GOT3 (cell line): ENCODE data around the gene ARID1A.
"Not testable (repeated sequence)": the region's sequence is repeated elsewhere in the genome, so short reads cannot be mapped to it uniquely, and the experiment has no call there.

Experiments
- DNase-seq: peaks from one replicate; lab custom pipeline; 2025; ENCODE audit warnings: mixed read lengths; lab: John Stamatoyannopoulos, UW

Gene ARID1A

GRCh38 chr1:26695356-26696118 lies at the start of gene ARID1A:
Gene ARID1A (plus strand): TSS chr1:26696015. CDS start chr1:26696404, 389 bp downstream.
- peak; percentile 87 for DNase-seq

- no peak for DNase-seq
These were observed 31.0 kb upstream of the ARID1A start for GRCh38 chr1:26664802-26665201.

DNA sequence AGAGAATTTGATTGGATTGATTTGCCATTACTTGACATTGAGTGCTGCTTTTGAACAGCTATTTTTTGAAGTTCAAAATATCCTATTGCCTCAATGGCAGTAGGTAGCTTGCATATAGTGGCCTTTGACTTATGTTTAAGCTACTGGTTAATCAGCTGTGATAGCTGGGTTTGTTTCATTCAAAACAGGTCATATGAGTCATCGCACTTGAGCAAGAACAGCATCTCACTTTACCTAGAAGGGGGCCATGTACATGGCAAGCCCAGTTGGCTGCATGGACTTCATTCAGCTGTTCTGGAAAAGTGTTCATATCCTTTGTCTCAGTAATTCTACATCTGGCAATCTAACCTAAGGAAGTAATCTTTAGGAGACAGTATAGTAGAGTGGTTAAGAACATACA lies 29.0 kb upstream of the ARID1A start:
- DNase-seq, result no peak

GRCh38 chr1:26668106-26668786 lies 27.6 kb upstream of the ARID1A start:
- DNase-seq, result not testable (repeated sequence)

DNA sequence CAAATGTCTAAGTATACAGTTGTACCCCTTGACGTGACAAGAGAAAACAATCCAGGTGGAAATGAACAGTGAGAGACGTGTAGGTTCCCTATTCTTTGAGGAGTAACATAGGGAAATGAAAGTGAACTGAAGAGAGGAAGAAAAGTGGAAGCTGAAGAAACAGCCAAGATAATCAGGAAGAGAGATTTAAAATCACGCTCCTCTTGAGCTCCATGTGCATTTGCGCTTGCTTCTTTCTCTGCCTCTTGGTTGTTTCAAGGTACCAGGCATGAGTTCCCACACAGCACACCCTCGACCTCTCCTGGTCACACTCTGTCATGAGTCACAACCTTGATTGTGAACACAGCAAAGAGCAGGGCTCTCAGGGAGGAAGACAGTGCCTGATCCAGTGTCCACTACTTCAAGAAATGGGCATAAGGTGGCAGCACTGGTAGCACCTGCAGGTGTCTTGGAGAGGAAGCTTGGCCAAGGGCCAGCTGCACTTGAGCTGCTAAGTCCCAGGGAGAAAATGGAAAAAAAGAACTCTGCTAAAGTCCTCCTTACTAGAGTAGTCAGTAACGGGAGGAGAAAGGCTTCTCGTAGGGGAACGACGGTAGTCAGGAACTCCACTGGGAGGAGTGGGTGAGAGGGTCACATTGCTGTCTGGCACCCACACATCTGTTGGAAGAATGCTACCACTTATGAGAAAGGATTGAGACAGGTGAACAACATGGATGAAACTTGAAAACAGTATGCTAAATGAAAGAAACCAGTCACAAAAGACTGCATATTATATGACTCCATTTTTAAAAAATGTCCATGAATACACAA lies 18.3 kb upstream of the ARID1A start:
- DNase-seq, result no peak

GRCh38 chr1:26684763-26685508 lies 10.9 kb upstream of the ARID1A start:
- DNase-seq, result no peak

DNA sequence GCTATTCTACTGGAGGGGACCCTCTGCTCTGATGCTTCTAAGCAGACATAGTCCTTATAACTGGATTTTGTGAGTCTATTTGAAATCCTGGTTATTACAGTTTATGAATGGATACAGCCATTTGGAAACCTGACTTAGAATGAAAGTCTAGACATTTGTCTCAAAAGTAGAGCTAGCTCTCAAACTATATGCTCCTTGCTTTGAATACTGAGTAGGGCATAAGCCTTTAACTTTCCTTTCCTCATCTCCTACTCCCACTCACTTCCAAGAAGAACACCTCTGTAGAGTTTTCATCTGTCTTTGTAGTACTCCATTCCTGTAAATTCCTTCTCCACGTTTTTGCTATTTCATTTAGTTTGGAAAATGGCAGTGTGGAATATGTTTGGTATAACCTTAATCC lies 9.0 kb upstream of the ARID1A start:
- no peak for DNase-seq

GRCh38 chr1:26689504-26689903 lies 6.3 kb upstream of the ARID1A start:
- no peak for DNase-seq

- DNase-seq, result no peak
These were observed 5.7 kb upstream of the ARID1A start for GRCh38 chr1:26690157-26690556.

- DNase-seq, result no peak
These were observed 5.2 kb upstream of the ARID1A start for GRCh38 chr1:26690576-26691031.

- DNase-seq, result peak; percentile 66
These were observed 3.5 kb upstream of the ARID1A start for GRCh38 chr1:26692211-26692792.

GRCh38 chr1:26692793-26693490 lies 2.9 kb upstream of the ARID1A start:
- peak; percentile 84 for DNase-seq

- no peak for DNase-seq
These were observed 1.9 kb upstream of the ARID1A start for GRCh38 chr1:26693599-26694572.

- no peak for DNase-seq
These were observed 1.0 kb upstream of the ARID1A start for GRCh38 chr1:26694638-26695355.

DNA sequence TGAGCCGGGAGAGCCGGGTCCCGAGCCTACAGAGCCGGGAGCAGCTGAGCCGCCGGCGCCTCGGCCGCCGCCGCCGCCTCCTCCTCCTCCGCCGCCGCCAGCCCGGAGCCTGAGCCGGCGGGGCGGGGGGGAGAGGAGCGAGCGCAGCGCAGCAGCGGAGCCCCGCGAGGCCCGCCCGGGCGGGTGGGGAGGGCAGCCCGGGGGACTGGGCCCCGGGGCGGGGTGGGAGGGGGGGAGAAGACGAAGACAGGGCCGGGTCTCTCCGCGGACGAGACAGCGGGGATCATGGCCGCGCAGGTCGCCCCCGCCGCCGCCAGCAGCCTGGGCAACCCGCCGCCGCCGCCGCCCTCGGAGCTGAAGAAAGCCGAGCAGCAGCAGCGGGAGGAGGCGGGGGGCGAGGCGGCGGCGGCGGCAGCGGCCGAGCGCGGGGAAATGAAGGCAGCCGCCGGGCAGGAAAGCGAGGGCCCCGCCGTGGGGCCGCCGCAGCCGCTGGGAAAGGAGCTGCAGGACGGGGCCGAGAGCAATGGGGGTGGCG lies 371 bp downstream of the ARID1A start:
- no peak for DNase-seq

- DNase-seq, result no peak
These were observed 1.0 kb downstream of the ARID1A start for GRCh38 chr1:26696654-26697430.

- DNase-seq, result no peak
These were observed 1.7 kb downstream of the ARID1A start for GRCh38 chr1:26697431-26697977.
